Tibial artery (tissue), 4 donors: ENCODE results near the gene PIGN.

Experiments used
- DNase-seq, 2 donors: peaks; one replicate each; pipeline ENCODE4 v3.0.0-alpha.2; 2019
- H3K27ac ChIP-seq, 2 donors: fragments of 200-600 bp; sonication (generic) in 1 of 2; 1 replicate in 1 of 2; 2 replicates in 1 of 2; pipeline ENCODE4 v1.5.1; 2018 to 2019; ENCODE audit warnings: mild to moderate bottlenecking in 1 of 2
- H3K27me3 ChIP-seq, 2 donors: fragments of 200-600 bp; sonication (generic) in 1 of 2; one replicate each; pipeline versions ENCODE4 v1.5.1 to v1.6.0; 2016 to 2019
- H3K36me3 ChIP-seq, 3 donors: fragments of 200-600 bp; sonication (generic) in 2 of 3; one replicate each; pipeline ENCODE4 v1.5.1; 2016 to 2019; ENCODE audit warnings: mild to moderate bottlenecking in 2 of 3
- H3K4me1 ChIP-seq, 4 donors: fragments of 200-600 bp; sonication (generic) in 2 of 4; 1 replicate in 3 of 4; 2 replicates in 1 of 4; pipeline ENCODE4 v1.5.1; 2016 to 2019
- H3K4me3 ChIP-seq, 2 donors: fragments of 200-600 bp; sonication (generic) in 1 of 2; 1 replicate in 1 of 2; 2 replicates in 1 of 2; pipeline ENCODE4 v1.5.1; 2018 to 2019; ENCODE audit warnings: mild to moderate bottlenecking in 2 of 2
- H3K9me3 ChIP-seq, 3 donors: fragments of 200-600 bp; sonication (generic) in 1 of 3; one replicate each; pipeline ENCODE4 v1.5.1; 2016 to 2019
- CTCF ChIP-seq, 2 experiments: fragments of 200-600 bp in 1 of 2; fragments of 450-650 bp in 1 of 2; IDR thresholded peaks; one replicate each; pipeline ENCODE4 v1.5.1; 2017 to 2019; ENCODE audit warnings: antibody characterized with exemption in 2 of 2, mild to moderate bottlenecking in 1 of 2, moderate library complexity in 1 of 2
- intact Hi-C: fragments of 100-400 bp; cut with DNase I; formaldehyde crosslinking; loops from one replicate; pipeline ENCODE4 v1.15.0; 2023; ENCODE audit warnings: low total_unique reads

PIGN gene

GRCh38 chr18:62098960-62099359 is 87.9 kb downstream of the PIGN start:
- Histone ChIP-seq H3K27ac (no peak overlapping the region), H3K4me1 (peaks cover 0 to 10% (median 0%) of the 10 kb centered on the region in 4 donors), H3K4me3 (no peak overlapping the region), H3K9me3 (peaks cover 0 to 7% (median 0%) of the 10 kb centered on the region in 3 donors), H3K36me3 (peaks cover 14 to 25% (median 17%) of the 10 kb centered on the region in 3 donors), H3K27me3 (no peaks in the 10 kb centered on the region)
- DNase-seq = no peak
- no peak for TF ChIP-seq CTCF (IDR thresholded peaks at IDR 0.05)
- intact Hi-C loops = no loop called here

GRCh38 chr18:62097698-62098097 is 89.2 kb downstream of the PIGN start:
- no peak overlapping the region for H3K4me3 ChIP-seq
- TF ChIP-seq CTCF (IDR thresholded peaks at IDR 0.05) = no peak
- no peaks in the 10 kb centered on the region for H3K27me3 ChIP-seq
- intact Hi-C loops = no loop called here
- no peak for DNase-seq
- peaks cover 0 to 7% (median 0%) of the 10 kb centered on the region in 3 donors for H3K9me3 ChIP-seq
- peaks cover 14 to 25% (median 20%) of the 10 kb centered on the region in 3 donors for H3K36me3 ChIP-seq
- no peak overlapping the region for H3K27ac ChIP-seq
- H3K4me1 ChIP-seq = peaks cover 0 to 10% (median 0%) of the 10 kb centered on the region in 4 donors

- no peak for TF ChIP-seq CTCF (IDR thresholded peaks at IDR 0.05)
- Histone ChIP-seq H3K27ac (no peak overlapping the region), H3K36me3 (peaks cover 19 to 25% (median 24%) of the 10 kb centered on the region in 3 donors), H3K27me3 (no peaks in the 10 kb centered on the region), H3K4me1 (no peaks in the 10 kb centered on the region), H3K4me3 (no peak overlapping the region), H3K9me3 (no peaks in the 10 kb centered on the region)
- DNase-seq = no peak
- intact Hi-C loops = no loop called here
Observed at GRCh38 chr18:62091487-62092120, 95.3 kb downstream of the PIGN start.

GRCh38 chr18:62089174-62089573 is 97.7 kb downstream of the PIGN start:
- no peaks in the 10 kb centered on the region for H3K27me3 ChIP-seq
- H3K36me3 ChIP-seq = peaks cover 29 to 32% (median 30%) of the 10 kb centered on the region in 3 donors
- H3K27ac ChIP-seq = no peak overlapping the region
- intact Hi-C loops = no loop called here
- no peaks in the 10 kb centered on the region for H3K4me1 ChIP-seq
- DNase-seq = no peak
- TF ChIP-seq CTCF (IDR thresholded peaks at IDR 0.05) = no peak
- H3K9me3 ChIP-seq = no peaks in the 10 kb centered on the region
- no peak overlapping the region for H3K4me3 ChIP-seq

- Histone ChIP-seq H3K4me1 (no peaks in the 10 kb centered on the region), H3K36me3 (peaks cover 29 to 32% (median 30%) of the 10 kb centered on the region in 3 donors), H3K27me3 (no peaks in the 10 kb centered on the region), H3K27ac (no peak overlapping the region), H3K4me3 (no peak overlapping the region), H3K9me3 (no peaks in the 10 kb centered on the region)
- TF ChIP-seq CTCF (IDR thresholded peaks at IDR 0.05) = no peak
- intact Hi-C loops = no loop called here
- no peak for DNase-seq
Observed at GRCh38 chr18:62088156-62088555, 98.7 kb downstream of the PIGN start.
